CD4-positive, alpha-beta T cell treated with Interleukin-21 for 1 hour (primary cell): ENCODE data around the gene POTEG.
"Not testable (repeated sequence)": the region's sequence is repeated elsewhere in the genome, so short reads cannot be mapped to it uniquely, and the experiment has no call there.

Experiments used
- DNase-seq: peaks from one replicate; pipeline ENCODE4 v3.0.0-alpha.2; 2020

Gene POTEG

DNA sequence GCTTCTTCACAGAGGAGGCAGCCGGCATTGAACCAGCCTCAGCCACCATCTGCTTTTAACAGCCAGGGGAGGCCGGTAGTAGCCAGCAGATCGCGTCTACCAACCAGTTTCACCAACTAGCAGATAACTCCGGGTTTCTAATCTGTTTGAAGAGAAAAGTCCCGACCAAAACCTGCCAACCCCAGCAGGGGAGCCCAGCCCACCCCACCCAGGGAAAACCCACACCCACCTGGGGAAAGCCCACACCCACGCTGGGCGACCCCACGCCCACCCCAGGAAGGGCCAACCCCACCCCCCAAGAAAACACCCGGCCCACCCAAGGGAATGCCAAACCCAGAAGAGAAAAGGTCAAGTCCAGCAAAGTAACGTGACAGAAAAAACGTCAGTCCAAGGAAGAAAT, at the start of gene POTEG:
POTEG (minus strand) TSS at position 101 of the 400 bp plus-strand sequence; CDS start at position 49, 52 bp downstream.
- not testable (repeated sequence) for DNase-seq

DNA sequence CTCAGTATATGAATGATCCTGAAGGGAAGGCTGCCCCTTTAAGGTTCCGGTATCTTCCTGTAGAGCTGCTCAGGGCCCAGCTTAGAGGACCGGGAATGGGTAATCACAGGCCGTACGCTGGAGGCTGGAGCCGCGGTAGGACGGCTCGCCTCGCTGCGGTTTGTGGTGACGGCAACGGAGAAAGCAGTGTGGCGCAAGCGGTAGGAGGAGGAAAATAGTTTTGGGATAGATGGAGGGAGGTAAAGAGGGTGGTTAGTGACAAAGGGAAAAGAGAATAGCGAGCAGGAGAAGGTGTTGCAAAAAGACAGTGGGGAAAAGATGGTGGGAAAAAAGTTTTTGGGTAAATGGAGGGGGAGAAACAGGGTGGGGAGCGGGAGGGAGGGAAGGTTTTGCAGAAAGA, 48.0 kb upstream of the POTEG start:
- DNase-seq, result not testable (repeated sequence)

DNA sequence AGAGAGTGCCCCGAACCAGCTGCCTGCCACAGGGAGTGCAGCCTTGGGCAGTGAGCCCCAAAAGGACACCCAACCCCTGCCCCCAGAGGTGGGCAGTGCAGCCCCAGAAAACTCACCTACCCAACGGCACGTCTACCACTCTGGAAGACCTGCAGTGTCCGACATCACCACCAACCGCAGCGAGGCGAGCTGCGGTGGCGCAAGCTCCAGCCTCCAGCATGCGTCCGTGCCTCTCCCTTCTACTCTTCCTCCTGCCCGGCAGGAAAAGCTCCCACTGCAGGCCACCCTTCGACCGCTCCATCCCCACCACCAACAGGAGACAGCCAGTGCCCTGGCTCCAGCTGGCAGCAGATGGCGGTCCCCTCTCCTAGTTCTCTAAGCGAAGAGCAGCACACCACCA, 47.3 kb upstream of the POTEG start:
- DNase-seq, result not testable (repeated sequence)

DNA sequence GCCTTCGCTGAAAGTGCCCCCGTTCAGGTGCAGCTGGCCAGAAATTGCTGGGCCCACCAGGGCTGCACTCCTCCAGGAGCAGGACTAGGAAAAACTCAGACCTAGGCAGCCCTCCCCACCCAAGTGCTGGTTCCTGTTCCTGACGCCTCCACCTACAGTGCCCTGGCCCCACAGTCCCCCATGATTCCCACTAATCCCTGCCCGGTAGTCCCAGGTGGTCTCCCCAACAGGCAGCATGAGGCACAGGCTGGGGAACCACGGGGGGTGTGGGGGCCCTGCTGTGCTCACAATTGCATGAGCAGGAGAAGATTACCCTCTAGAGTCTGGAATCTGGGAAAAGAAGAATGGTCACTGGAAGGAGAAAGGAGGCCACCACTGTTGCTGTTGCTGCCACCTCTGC, 46.4 kb upstream of the POTEG start:
- not testable (repeated sequence) for DNase-seq

DNA sequence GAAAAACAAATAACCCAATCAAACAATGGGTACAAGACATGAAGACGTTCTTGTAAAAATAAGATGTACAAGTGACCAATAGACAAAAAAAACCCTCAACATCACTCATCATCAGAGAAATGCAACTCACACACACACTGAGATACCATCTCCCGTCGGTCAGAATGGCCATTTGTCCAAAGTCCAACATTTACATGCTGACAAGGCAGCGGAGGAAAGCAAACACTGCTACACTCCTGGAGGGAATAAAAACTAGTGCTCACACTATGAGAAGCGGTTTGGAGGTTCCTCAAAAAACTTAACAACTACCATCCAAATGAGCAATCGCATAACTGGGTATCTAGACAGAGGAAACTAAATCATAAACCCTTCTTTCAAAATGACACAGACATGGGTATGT, 11.6 kb upstream of the POTEG start:
- not testable (repeated sequence) for DNase-seq

DNA sequence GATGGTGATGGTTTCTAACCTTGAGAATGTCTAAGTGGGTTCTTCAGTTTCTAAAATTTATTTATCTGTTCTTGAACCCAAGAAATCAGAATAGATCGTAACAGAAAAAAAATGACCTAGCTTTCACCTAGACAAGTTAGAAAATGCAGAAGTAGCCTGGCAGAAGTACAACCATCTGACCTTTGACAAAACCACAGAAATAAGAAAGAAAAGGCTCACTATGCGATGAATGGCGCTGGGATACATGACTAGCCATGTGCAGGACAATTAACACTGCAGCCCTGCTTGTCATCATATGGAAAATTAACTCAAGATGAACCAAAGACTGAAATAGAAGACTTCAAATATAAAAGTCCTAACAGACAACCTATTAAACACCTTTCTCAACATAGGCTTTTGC, 5.7 kb upstream of the POTEG start:
- DNase-seq, result not testable (repeated sequence)

DNA sequence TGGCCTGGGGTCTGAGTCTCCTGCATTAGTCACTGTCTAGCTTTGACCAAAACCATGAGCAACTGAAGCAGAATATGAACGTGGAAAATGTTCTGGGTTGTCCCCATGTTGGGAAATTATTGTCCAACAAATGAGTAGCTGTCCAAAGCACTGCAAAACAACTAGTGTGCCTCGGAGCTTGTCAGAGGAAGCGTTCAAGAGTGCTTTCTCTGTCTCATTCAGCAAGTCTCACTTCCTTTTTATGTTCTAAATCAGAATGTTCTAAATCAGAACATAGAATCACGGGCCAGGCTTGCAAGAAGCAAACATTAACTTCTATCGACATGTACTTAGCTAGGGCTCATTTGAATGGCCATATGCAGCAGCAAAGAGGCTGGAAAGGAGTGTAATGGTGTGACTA, 5.1 kb upstream of the POTEG start:
- not testable (repeated sequence) for DNase-seq

DNA sequence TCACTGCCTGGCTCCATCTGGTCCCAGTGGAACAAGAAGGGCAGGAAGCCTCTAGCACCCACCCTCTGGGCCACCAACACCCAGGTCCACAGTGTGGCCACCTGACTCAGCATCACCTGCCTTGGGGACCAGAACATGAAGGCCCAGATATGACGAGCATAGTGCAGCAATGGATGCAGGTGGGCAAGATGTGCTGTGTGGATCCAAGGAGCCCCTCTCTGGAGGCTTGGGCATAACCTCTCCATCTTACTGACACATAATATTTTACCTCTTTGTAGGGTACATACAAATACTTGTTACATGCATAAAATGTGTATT, 2.9 kb upstream of the POTEG start:
- DNase-seq, result not testable (repeated sequence)

DNA sequence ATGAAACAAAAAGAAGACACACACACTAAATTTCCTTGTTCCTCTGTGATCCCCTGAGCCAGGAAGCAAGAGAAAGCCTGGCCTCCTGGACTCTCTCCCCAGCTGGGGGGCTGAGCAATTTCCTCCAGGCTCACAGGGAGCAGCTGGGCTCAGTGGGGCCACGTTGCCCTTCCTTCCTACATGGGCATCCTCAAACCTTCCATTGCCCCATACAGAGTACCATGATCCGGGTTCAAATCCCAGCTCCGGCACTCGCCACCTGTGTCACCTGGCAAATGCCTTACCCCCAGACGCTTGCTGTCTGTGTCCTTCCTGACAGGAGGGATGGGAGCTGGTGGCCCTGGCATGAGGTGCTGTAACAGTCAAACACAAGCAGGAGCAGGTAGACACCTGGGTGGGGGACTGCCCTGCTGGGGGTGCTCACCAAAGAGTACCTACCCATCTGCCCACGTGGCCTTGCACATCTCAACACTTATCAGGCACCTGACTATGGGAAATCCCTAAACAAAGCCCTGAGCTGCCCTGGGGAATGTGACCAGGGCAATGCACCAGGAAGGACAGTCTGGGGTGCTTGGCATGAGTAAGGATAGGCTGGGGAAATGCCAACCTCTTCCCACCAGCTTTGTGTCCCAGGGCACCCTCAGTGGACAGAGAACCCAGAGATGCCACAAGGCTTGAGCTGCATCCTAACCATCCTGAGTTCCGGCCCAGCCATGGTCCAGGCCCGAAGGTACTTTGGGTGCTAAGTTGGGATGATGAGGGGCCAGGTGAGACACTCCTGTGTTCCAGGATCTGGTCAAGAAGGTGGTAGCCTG, 2.4 kb upstream of the POTEG start:
- DNase-seq, result not testable (repeated sequence)

DNA sequence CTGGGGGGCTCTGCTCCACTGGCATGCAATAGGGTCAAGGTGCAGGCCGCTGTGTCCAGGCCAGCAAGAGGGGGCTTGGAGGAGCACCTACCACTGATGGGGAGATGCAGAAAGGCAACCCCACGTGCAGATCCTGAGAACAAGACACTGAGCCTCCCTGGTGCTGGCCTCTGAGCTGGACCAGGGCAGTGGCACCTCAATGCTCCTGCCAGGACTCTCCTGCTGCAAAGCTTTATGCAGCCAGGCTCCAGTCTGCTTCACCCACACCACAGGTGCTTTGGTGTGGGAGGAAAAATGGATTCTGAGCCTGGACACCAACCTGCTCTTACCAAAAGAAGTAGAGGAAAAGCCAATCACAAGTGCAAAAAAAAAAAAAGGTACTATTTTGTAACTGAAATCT, 1.7 kb upstream of the POTEG start:
- DNase-seq, result not testable (repeated sequence)

DNA sequence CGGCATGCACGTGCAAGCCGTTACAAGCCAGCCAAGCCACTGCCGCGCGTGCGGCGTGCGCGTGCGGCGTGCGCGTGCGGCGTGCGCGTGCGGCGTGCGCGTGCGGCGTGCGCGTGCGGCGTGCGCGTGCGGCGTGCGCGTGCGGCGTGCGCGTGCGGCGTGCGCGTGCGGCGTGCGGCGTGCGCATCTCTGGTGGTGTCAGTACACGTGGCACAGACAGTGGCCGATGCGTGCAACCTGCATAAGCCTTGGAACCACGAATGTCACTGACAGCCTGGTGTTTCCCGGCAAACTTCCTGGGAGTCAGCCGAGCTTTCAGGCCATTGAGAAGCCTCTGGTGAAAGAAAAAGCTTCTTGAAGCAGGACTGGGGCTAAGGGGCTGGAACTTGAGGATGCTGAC, 750 bp upstream of the POTEG start:
- DNase-seq, result not testable (repeated sequence)

DNA sequence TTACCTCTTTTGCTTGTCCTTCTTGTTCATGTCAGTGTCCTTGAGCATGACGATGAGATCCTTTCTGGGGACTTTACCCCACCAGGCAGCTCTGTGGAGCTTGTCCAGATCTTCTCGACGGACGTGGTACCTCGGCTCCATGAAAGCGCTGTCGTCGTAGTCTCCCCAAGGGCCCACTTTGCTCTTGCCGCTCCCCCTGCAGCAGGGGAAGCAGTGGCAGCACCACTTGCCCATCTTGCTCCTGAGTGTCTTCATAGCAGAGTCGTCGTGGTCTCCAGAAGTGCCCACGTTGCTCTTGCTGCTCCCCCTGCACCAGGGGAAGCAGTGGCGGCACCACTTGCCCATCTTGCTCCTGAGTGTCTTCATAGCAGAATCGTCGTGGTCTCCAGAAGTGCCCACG, 376 bp downstream of the POTEG start:
- DNase-seq, result not testable (repeated sequence)

DNA sequence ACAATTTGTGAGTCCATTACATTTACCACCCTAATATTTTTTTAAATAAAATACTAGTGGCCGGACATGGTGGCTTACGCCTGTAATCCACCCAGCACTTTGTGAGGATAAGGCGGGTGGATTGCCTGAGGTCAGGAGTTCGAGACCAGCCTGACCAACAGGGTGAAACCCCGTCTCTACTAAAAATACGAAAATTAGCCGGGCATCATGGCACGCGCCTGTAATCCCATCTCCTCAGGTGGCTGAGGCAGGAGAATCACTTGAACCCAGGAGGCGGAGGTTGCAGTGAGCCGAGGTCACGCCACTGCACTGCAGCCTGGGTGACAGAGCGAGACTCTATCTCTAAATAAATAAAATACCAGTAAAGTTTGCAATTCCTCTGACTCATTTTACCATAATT, 25.6 kb downstream of the POTEG start:
- DNase-seq, result not testable (repeated sequence)

DNA sequence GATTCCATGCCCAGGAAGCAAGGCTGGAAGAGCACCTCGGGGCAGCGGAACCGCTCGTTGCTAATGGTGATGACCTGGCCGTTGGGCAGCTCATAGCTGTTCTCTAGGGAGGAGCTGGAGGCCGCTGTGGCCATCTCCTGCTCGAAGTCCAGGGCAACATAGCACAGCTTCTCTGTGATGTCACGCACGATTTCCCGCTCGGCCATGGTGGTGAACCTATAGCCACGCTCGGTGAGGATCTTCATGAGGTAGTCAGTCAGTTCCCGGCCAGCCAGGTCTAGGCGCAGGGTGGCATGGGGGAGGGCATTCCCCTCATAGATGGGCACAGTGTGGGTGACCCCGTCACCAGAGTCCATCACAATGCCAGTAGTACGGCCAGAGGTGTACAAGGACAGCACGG, 32.0 kb downstream of the POTEG start:
- DNase-seq, result not testable (repeated sequence)

DNA sequence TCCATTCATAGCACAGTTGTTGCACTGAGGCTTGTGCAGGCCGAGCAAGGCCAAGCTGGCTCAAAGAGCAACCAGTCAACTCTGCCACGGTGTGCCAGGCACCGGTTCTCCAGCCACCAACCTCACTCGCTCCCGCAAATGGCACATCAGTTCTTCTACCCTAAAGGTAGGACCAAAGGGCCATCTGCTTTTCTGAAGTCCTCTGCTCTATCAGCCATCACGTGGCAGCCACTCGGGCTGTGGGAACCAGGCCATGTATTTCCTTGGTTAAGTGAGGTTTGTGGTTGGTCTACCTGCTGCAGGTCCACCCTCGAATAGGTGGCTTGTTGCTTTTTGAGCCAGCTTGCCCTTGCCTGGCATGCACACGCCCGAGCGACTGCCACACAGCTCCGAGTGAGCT, 39.4 kb downstream of the POTEG start:
- not testable (repeated sequence) for DNase-seq

DNA sequence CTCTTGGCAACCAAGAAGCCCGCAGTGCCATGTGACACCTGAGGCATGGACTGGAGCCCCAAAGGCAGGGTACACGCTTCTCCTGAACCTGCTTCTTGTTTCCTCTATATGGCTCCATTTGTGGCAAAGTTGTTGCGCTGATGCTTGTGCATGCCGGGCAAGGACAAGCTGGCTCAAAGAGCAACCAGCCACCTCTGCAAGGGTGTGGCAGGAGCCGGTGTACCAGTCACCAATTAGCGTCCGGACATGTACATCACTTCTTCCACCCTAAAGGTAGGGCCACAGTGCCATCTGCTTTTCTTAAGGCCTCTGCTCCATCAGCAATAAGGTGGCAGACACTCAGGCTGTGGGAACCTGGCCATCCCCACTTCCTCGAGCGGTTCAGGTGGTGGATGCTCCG, 43.9 kb downstream of the POTEG start:
- not testable (repeated sequence) for DNase-seq

DNA sequence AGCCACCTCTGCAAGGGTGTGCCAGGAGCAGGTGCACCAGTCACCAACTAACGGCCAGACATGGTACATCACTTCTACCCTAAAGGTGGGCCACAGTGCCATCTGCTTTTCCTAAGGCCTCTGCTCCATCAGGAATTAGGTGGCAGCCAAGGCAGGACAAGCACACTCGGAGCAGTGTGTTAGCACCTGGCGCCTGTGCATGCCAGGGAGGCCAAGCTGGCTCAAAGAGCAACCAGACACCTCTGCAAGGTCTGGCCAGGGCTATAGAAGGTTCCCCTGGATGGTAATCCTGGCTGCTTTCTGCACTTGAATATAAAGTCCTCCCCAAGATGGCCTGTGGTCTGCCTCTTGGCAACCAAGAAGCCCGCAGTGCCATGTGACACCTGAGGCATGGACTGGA, 45.4 kb downstream of the POTEG start:
- DNase-seq, result not testable (repeated sequence)

DNA sequence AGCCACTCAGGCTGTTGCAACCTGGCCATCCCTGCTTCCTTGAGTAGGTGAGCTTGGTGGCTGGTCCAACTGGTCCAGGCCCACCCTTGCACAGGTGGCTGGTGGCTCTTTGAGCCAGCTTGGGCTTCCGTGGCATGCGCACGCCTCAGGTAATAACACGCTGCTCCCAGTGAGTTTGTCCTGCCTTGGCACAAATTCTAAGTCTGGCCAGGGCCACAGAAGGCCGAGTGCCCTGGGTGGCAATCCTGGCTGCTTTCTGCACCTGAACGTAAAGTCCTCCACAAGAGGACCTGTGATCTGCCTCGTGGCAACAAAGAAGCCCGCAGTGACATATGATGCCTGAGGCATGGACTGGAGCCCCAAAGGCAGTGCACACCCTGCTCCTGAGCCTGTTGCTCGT, 47.1 kb downstream of the POTEG start:
- not testable (repeated sequence) for DNase-seq

DNA sequence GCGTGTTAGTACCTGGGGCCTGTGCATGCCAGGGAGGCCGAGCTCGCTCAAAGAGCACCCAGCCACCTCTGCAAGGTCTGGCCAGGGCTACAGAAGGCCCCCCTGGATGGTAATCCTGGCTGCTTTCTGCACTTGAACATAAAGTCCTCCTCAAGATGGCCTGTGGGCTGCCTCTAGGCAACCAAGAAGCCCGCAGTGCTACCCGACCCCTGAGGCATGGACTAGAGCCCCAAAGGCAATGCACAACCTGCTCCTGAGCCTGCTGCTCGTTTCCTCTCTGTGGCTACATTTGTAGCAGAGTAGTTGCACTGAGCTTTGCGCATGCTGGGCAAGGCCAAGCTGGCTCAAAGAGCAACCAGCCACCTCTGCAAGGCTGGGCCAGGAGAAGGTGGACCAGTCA, 47.8 kb downstream of the POTEG start:
- not testable (repeated sequence) for DNase-seq

DNA sequence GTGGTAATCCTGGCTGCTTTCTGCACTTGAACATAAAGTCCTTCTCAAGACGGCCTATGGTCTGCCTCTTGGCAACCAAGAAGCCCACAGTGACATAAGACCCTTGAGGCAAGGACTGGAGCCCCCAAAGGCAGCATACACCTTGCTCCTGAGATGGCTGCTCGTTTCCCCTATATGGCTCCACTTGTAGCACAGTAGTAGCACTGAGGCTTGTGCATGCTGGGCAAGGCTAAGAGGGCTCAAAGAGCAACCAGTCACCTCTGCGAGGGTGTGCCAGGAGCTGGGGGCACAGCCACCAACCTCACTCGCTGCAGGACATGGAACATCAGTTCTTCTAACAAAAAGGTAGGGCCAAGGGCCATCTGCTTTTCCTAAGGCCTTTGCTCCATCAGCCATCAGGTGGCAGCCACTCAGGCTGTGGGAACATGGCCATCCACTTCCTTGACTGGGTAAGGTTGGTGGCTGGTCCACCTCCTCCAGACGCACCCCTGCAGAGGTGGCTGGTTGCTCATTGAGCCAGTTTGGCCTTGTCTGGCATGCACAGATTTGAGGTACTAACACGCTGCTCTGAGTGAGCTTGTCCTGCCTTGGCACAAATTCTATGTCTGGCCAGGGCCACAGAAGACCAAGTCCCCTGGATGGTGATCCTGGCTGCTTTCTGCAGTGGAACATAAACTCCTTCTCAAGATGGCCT, 49.9 kb downstream of the POTEG start:
- not testable (repeated sequence) for DNase-seq

DNA sequence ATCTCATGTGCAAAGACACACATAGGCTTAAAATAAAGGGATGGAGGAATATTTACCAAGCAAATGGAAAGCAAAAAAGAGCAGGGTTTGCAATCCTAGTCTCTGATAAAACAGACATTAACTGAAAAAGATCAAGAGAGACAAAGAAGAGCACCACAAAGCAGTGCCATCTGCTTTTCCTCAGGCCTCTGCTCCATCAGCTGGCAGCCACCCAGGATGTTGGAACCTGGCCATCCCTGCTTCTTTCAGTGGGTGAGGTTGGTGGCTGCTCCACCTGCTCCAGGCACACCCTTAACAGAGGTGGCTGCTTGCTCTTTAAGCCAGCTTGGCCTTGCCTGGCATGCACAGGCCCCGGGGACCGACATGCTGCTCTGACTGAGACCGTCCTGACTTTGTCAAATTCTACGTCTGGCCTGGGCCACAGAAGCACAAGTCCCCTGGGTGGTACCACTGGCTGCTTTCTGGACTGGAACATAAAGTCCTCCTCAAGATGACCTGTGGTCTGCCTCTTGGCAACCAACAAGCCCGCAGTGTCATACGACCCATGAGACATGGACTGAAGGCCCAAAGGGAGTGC, 51.0 kb downstream of the POTEG start:
- not testable (repeated sequence) for DNase-seq

DNA sequence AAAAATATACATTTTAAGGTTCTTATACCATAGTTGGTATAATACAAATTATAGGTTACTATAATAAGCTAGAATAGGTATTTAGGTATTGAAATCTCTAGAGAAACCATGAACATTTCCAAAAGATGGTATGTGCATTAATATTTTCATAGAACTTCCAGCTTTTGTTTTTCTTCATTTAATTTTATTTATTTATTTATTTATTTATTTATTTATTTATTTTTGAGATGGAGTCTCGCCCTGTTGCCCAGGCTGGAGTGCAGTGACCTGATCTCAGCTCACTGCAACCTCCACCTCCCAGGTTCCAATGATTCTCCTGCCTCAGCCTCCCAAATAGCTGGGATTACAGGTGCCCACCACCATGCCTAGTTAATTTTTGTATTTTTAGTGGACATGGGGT, 54.0 kb downstream of the POTEG start:
- DNase-seq, result not testable (repeated sequence)

DNA sequence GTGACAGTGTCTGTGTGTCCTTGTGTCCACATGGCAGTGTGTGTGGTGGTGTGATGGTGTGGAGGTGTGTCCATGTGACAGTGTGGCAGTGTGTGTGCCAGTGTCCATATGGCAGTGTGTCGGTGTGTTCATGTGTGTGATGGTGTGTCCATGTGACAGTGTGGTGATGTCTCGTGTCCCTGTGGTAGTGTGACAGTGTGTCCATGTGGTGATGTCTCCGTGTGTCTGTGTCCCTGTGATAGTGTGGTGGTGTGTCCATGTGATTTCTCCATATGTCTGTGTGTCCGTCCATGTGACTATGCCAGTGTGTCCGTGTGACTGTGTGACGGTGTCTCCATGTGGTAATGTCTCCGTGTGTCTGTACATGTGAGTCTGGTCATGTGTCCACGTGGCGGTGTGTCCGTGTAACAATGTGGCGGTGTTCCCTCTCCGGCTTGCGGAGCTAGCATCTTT, 59.7 kb downstream of the POTEG start:
- DNase-seq, result not testable (repeated sequence)
